ENCODE data around the gene SOX10. TPM values are rescaled to one million over a fixed set of nuclear protein-coding genes. Genes with fewer than 3 reads are reported as not detected.

SOX10 gene
- total RNA-seq, 1 experiment from 2014 or later = not detected

DNA sequence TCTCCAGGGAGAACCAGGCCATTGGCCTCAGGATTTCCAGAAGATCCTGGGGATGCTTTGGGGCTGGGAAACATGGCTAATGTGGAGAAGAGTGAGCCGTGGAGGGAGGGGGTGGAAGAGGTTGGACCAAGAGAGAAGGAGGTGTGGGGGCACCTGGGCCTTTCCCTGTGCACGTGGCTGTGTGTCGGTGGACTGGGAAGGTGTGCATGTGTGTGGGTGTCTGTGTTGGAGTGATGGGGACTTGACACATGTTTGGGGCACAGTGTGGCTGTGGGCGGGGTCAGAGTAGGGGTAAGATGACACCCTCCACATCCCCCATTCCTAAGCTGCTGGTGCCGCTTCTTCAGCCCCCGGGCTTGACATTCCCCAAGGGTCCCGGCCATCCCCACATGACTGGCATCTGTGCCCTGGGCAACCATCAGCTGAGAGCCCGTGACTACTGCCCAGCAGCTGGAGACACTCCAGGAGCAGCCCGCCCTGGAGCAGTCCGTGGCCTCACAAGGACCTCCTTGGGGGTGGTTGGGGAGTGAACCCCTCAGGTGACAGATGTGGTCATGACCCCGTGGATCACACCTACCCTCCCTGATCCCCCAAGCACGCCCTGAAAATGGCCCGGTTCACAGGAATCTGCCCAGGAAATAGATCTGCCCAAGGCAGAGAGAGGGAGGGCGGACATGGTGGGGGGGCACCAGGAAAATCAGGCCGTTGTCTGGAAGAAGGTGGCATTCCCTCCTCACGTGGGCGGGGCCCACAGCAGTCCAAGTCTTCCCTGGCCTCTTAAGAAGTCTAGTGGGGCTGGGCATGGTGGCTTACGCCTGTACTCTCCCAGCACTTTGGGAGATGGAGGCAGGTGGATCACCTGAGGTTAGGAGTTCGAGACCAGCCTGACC, 34.8 kb upstream of the SOX10 start:
- Histone ChIP-seq H3K4me3 (no peak overlapping the region), H3K9me3 (no peaks in the 10 kb centered on the region)

DNA sequence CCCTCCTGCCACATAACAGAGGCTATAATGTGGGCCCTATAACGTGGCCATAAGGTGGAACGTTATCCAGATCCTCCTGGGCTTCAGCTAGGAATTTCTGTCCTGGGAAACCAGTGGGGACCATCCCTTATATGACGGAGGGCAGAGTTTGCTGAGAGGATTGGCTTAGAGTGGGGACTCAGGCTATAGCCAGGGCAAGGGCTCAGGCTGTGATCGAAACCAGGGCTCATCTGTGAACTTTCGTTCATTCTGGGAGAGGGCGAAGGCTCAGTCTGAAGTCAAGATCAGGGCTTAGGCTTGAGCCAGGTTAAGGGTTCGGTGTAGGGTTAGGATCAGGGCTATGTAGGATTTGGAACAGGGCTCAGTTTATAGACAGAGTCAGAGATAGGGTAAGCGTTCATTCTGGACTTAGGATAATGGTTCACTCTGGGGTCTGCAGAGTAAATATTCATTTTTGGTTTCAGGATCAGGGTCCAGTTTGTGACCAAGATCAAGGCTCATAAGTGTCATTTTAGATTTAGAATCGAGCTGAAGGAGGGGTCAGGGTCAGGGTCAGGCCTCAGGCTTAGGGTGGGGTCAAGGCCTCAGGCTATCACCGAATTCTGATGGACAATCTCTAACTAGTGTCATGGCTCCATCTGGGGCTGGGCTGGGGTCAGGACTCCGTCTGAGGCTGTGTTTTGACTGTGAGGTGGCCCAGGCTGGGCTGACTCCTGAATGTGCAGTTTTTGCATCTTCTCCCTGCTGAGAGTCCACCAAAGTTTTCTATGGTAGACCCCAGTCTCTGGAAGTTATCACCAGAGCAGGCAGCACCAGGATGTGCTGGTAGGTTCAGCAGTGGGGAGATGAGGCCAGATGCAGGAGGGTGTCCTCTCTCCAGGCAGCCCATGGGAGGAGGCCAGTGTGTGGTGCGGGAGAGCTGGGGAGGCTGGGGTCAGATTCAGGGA, 33.9 kb upstream of the SOX10 start:
- Histone ChIP-seq H3K4me3 (no peak overlapping the region), H3K36me3 (no peaks in the 10 kb centered on the region), H3K9me3 (no peaks in the 10 kb centered on the region), H3K27me3 (no peaks in the 10 kb centered on the region)
- no peak for DNase-seq

More for the DNA sequence above, 34.8 kb upstream of the SOX10 start:
- no peak for DNase-seq
- Histone ChIP-seq H3K27me3 (no peaks in the 10 kb centered on the region), H3K36me3 (no peaks in the 10 kb centered on the region)

DNA sequence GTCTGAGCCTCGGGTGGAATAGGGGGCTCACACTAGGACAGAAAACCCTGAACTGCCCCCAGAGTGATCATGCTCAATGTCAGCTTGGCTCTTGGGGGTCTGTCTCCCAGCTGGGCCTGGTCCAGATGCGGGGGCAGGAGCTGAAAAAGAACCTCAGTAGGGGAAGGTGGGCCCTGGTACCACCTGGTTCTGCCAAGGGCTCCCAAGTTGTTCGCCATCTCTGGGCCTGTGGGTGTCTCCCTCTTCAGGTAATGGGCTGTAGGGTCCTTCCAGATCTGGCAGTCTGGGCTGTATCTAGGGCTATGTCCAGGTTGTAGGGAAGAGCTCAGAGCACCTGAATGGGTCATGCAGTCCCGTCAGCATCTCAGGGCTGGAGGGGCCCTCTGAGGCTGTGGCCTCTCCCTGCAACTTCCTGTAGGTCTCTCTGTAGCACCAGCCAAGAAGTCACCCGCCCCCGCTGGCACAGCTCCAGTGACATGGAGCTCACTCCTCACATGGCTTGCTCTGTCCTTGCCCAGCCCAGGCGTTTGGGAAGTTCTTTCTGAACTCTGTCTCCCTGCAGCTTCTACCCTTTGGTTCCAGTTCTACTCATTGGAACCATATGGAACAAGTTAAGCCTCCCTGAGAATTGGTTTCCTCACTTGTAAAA, 33.0 kb upstream of the SOX10 start:
- peak; percentile 64 for DNase-seq
- no peaks in the 10 kb centered on the region for H3K36me3 ChIP-seq
- no peak overlapping the region for H3K4me3 ChIP-seq
- H3K9me3 ChIP-seq = no peaks in the 10 kb centered on the region
- H3K27me3 ChIP-seq = no peaks in the 10 kb centered on the region

DNA sequence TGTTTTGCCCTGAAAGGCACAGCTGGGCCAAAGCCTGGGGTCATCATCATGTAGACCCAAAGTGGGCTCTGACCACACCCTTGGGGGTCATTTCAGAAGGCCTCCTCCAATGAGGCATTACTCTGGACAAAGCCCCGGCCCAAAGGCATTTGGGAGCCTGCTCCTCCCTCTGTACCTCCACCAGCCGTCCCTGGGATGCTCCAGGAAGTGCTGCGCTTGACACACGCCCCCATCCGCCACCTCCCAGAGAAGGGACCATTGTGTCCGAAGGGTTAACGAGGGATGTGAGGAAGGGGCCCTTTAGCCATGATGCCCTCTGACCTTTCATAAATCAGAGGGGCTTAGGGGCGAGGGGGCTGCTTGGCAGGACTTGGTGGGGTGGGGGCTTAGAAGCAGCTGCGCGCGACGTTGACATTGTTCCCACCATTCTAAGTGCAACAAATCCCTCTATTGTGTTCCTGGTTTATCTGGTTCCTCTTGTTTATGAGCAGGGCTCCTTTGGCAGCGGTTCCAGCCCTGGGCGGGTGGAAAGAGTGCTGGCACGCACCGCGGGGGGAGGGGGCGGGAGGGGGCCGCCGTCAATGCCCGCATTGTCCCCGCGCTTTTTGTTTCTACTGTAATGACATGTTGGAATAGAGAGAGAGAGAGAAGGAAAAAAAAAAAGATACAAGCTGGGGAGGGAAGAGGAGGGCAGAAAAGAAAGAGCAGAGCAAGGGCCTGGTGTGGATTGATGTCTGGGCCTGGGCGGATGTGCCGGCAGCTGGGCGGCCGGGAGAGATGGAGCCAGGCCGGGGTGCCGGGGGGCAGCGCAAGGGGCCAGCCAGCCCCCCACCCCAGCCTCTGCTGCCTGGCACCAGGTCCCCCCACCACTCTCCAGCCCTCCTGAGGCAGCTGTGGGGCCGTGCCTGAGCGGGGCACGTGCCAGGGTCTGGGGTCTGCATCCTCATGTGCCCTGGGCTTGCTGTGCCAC, 32.1 kb upstream of the SOX10 start:
- DNase-seq = peak; percentile 39
- Histone ChIP-seq H3K9me3 (no peaks in the 10 kb centered on the region), H3K36me3 (no peaks in the 10 kb centered on the region), H3K4me3 (no peak overlapping the region), H3K27me3 (no peaks in the 10 kb centered on the region)

DNA sequence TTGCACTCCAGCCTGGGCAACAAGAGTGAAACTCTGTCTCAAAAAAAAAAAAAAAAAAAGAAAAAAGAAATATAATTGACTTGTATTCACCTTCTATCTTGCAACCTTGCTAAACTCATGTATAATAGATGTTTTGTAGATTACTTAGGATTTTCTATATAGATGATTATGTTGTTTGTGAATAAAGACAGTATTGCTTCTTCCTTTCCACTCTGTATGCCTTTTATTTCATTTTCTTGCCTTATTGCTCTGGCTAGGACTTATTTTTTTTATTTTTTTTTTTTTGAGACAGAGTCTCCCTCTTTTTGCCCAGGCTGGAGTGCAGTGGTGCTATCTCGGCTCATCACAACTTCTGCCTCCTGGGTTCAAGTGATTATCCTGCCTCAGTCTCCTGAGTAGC, 29.7 kb upstream of the SOX10 start:
- no peak overlapping the region for H3K4me3 ChIP-seq
- no peak for DNase-seq
- no peaks in the 10 kb centered on the region for H3K27me3 ChIP-seq
- no peaks in the 10 kb centered on the region for H3K36me3 ChIP-seq
- H3K9me3 ChIP-seq = no peaks in the 10 kb centered on the region

DNA sequence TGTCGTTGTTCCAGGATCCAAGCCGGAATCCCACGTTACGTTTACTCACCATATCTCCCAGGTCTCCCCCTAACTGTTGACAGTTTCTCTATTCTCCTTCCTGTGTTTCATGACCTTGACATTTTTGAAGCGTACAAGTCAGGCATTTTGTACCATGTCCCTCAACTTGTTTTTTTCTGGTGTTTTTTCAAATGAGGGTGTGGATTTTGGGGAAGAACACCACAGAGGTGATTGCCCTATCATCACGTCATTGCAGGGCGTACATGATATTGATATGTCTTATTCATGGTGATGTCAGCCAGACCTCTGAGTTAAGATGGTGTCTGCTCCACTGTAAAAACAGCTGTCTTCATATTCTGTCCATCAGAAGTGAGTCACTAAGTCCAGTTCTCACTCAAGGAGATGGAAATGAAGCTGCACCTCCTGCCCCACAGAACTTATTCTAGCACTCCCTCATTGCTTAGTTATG, 28.3 kb upstream of the SOX10 start:
- Histone ChIP-seq H3K27me3 (no peaks in the 10 kb centered on the region), H3K9me3 (no peaks in the 10 kb centered on the region), H3K36me3 (no peaks in the 10 kb centered on the region), H3K4me3 (no peak overlapping the region)
- DNase-seq = no peak

DNA sequence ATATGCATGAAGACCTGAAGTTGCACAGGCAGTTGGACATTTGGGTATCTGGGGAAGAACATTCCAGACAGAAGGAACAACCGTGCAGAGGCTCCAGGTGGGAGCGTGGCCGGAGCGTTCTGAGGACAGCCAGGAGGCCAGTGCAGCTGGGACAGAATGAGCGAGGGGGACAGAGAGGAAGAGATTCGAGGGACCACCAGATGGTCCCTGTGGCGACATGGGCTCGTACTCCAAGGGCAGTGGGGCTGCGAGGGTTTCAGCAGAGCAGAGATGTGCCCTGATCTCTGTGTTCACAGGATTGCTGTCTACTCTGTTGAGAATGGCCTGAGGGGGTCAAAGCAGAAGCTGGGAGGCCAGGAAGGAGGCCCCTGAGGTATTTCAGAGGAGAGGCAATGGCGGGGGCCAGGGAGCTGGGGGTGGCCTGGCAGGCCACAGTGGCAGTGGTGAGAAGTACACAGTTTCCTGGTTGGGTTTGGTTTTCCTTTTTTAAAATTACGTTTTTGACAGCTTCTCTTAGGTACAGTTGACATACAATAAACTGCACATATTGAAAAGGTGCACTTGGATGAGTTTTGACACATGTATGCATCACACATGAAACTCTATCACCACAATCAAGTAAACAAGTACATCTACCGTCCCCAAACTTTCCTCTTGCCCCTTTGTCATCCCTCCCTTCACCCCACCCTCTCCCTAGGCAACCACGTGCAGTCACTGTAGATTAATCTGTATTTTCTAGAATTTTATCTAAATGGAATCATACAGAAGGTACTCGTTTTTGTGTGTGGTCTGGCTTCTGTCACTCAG, 24.8 kb upstream of the SOX10 start:
- no peaks in the 10 kb centered on the region for H3K9me3 ChIP-seq
- no peak overlapping the region for H3K4me3 ChIP-seq
- no peaks in the 10 kb centered on the region for H3K36me3 ChIP-seq
- DNase-seq = no peak
- H3K27me3 ChIP-seq = no peaks in the 10 kb centered on the region

DNA sequence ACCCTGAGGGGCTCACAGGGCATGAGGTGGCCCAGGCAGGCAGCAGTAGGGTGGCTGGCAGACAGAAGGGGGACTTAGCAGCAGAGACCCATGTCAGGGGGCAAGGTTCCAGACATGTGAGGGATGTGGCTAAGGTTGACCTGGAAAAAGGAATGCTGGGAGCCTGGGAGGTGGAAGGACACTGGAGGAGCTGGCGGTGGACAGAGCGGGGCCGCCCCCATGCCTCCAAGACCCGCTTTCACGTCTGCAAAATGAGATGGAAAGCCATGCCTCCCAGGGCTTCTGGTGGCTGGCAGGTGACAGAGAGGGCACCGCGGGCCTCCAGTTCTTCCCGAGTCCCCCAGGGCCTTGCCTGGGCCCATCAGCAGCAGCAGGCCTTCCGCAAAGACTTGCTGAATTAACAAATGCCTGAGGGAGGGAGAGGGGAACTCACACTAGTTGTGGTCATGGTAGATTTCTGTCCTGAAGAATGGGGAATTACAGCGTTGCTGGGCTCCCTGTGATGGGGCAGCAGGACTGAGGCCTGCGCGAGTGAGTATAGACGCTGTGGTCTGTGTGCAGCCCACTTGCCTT, 23.1 kb upstream of the SOX10 start:
- no peaks in the 10 kb centered on the region for H3K27me3 ChIP-seq
- H3K9me3 ChIP-seq = no peaks in the 10 kb centered on the region
- H3K36me3 ChIP-seq = no peaks in the 10 kb centered on the region
- no peak overlapping the region for H3K4me3 ChIP-seq
- DNase-seq = no peak

DNA sequence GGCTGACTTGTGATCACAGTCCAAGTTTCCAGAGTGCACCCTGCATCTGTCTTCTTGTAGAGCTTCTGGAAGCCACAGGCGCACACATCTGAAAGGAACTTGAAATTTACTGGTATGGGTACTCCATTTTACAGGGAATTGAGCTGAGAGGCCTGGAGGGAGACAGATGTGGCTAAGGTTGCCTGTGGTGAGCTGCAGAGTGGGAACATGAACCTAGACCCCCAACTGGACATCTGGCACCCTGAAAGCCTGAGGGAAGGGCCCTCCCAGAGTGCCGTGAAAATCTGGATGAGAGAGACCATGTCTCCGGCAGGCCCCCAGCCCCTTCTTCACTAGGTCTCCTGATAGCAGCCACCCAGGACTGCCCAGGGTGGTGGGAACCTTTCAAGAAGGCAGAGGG, 22.6 kb upstream of the SOX10 start:
- H3K36me3 ChIP-seq = no peaks in the 10 kb centered on the region
- no peak overlapping the region for H3K4me3 ChIP-seq
- no peak for DNase-seq
- no peaks in the 10 kb centered on the region for H3K27me3 ChIP-seq
- H3K9me3 ChIP-seq = no peaks in the 10 kb centered on the region

DNA sequence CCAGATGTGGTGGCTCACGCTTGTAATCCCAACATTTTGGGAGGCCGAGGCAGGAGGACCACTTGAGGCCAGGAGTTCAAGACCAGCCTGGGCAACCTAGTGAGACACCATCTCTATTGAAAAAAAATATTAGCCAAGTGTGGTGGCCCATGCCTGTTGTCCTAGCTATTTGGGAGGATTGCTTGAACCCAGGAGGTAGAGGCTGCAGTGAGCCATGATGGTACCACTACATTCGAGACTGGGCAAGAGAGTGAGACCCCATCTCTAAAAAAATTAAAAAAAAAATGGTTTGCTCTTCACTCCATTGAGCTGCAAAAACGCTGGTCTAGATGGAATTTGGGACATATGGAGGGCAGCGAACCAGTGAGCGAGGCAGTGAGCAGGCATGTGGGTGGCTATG, 21.6 kb upstream of the SOX10 start:
- Histone ChIP-seq H3K4me3 (no peak overlapping the region), H3K36me3 (no peaks in the 10 kb centered on the region), H3K27me3 (no peaks in the 10 kb centered on the region), H3K9me3 (no peaks in the 10 kb centered on the region)
- DNase-seq = no peak

DNA sequence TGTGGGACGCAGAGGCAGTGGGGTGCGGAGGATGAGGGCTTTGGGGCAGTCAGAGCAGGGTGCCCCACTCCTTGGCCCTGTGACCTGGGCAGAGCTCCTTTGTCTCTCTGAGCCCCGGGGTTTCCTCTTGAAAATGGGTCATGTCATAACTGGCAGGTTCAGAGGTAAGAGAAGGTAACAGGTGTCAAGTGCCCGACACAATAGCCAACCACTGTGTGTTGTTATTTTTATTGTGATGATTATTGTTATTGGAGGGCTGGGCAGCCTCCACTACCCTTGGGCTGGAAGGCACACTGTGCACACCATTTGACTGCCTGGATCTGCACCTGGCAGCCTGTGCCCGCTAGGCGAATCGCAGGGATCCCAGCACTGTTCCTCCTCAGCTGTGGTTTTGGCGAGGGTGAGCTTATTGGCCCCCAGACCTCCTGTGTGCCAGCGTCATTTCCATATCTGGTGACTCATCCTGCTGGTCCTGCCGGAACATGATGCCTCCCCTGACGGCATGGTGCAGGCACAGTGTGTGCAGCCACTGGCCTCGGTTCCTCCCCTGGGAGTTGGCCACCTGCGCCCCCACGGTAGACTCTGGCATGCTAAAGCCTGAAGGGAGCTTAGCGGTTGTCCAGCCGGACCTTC, 15.4 kb upstream of the SOX10 start:
- H3K36me3 ChIP-seq = no peaks in the 10 kb centered on the region
- no peaks in the 10 kb centered on the region for H3K27me3 ChIP-seq
- no peaks in the 10 kb centered on the region for H3K9me3 ChIP-seq
- DNase-seq = peak; percentile 88
- H3K4me3 ChIP-seq = no peak overlapping the region

DNA sequence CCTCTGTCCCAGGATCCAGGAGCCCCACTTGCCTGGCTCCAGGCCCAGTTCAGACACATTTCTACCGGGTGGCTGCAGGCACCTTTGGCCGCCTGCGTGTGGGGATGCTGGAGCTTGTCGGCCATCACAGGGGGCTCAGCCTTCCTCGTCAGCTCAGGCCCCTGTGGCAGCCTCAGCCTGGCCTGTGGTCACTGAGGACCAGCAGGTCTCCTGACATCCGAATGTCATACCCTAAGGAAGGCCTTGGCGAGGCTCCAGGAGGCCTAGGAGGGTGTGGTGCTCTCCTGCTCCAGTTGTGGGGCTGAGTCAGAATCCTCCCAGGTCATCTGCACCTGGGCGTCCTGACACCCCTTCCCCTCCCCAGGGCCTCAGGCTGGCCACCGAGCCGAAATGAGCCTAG, 14.9 kb upstream of the SOX10 start:
- H3K4me3 ChIP-seq = no peak overlapping the region
- no peaks in the 10 kb centered on the region for H3K36me3 ChIP-seq
- DNase-seq = no peak
- no peaks in the 10 kb centered on the region for H3K9me3 ChIP-seq
- H3K27me3 ChIP-seq = no peaks in the 10 kb centered on the region

DNA sequence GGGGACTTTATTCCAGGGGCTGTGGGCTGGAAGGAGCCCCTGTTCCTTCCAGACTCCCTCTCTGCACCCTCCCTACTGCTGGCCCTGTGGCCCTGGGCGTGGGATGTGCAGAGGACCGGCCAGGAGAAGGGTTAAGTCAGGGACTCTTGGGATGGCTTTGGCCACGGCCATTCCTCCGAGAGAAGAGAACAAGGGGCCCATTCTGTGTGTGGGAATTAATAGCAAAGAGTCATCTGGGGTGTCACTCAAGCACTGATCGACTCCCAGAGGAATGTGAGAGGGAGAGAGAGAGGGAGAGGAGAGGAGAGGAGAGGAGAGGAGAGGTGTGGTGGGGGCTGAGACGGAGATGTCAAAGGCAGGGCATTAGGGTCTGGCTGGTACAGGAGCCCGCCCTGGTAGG, 14.2 kb upstream of the SOX10 start:
- no peaks in the 10 kb centered on the region for H3K27me3 ChIP-seq
- no peak for DNase-seq
- no peaks in the 10 kb centered on the region for H3K9me3 ChIP-seq
- no peak overlapping the region for H3K4me3 ChIP-seq
- H3K36me3 ChIP-seq = no peaks in the 10 kb centered on the region

DNA sequence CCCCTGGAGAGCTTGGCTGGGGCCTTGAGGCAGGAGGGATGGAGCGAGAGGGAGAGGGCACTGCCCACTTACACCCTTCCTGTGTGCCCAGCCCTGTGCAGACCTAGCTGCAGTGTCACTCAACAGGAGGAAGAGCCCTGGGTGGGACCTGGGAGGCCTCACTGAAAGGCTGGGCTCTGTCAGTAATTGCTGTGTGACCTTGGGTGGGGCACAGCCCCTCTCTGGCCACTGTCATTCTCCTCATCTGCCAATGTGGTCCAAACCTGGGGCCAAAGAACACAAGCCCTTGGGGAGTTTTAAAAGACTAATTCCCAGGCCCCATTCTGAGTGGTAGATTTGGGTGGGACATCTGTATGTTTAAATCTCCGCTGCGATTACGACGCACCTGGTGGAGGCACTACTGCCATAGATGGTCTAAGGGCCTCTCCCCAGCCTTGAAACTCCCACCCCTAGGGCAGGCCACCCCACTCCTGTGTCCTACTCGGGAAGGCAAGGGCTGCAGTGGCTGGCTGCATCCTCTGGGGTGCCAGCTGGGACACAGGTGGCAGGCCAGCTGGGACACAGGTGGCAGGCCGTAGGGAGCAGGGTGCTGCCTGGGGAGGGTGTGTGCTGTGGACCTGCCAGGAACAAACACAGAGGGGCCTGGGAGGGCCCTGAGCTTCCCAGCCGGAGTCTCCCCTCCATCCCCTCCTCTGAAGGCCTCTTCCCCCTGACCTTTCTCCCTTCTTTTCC, 12.3 kb upstream of the SOX10 start:
- DNase-seq = no peak
- no peaks in the 10 kb centered on the region for H3K9me3 ChIP-seq
- no peaks in the 10 kb centered on the region for H3K27me3 ChIP-seq
- H3K4me3 ChIP-seq = no peak overlapping the region
- no peaks in the 10 kb centered on the region for H3K36me3 ChIP-seq
